Uterus (tissue), 4 donors: Measurements from ENCODE around the gene FER1L5. TPM values are rescaled to one million over a fixed set of nuclear protein-coding genes. Genes with fewer than 3 reads are reported as not detected.

Source experiments
- DNase-seq, 2 donors: peaks; one replicate each; pipeline ENCODE4 v3.0.0-alpha.2; 2019 to 2020
- H3K27ac ChIP-seq, 2 donors: fragments of 200-600 bp; sonication (generic); 1 replicate in 1 of 2; 2 replicates in 1 of 2; pipeline ENCODE4 v1.5.1; 2016 to 2018
- H3K27me3 ChIP-seq, 2 donors: fragments of 200-600 bp; sonication (generic); one replicate each; pipeline ENCODE4 v1.5.1; 2018 to 2019; ENCODE audit warnings: control low read depth in 1 of 2
- H3K36me3 ChIP-seq, 2 donors: fragments of 200-600 bp; sonication (generic); one replicate each; pipeline ENCODE4 v1.5.1; 2019; ENCODE audit warnings: control low read depth in 1 of 2
- H3K4me1 ChIP-seq, 2 donors: fragments of 200-600 bp; sonication (generic); one replicate each; pipeline ENCODE4 v1.5.1; 2018 to 2019; ENCODE audit warnings: control low read depth in 1 of 2
- H3K4me3 ChIP-seq, 2 donors: fragments of 200-600 bp; sonication (generic); 1 replicate in 1 of 2; 2 replicates in 1 of 2; pipeline ENCODE4 v1.5.1; 2018 to 2019; ENCODE audit warnings: mild to moderate bottlenecking in 1 of 2
- H3K9me3 ChIP-seq, 2 donors: fragments of 200-600 bp; sonication (generic); one replicate each; pipeline ENCODE4 v1.5.1; 2019; ENCODE audit warnings: control low read depth in 1 of 2
- CTCF ChIP-seq, 4 experiments: fragments of 200-600 bp in 2 of 4; fragments of 450-650 bp in 2 of 4; sonication (generic) in 2 of 4; IDR thresholded peaks; one replicate each; pipeline ENCODE4 v1.5.1; 2016 to 2019; ENCODE audit warnings: antibody characterized with exemption in 4 of 4, mild to moderate bottlenecking in 2 of 4, moderate library complexity in 1 of 4
- POLR2A ChIP-seq, 2 donors: fragments of 450-650 bp; IDR thresholded peaks; one replicate each; pipeline ENCODE4 v1.6.1; 2016; ENCODE audit warnings: antibody characterized with exemption in 2 of 2, mild to moderate bottlenecking in 1 of 2, moderate library complexity in 1 of 2
- intact Hi-C: fragments of 100-400 bp; cut with DNase I; formaldehyde crosslinking; loops from one replicate; pipeline ENCODE4 v1.15.1; 2023; ENCODE audit warnings: low total_unique reads
- total RNA-seq, 4 donors: library from RNA; depleted of rRNA in 3 of 4; stranded (reverse); fragments of >200 nt in 3 of 4; gene quantifications; one replicate each; pipeline versions ENCODE4 v1.1.0 to v1.2.4, GENCODE V29; 2014 to 2023
- donor health status: DM: yes; HTN: yes; CAD: no.

FER1L5 gene
- total RNA-seq, 4 donors from 2014 or later, result 0.40 to 1.6 TPM; not detected in 2

GRCh38 chr2:96694279-96694678, 51.7 kb downstream of the FER1L5 start:
- Histone ChIP-seq H3K4me3 (no peak overlapping the region), H3K9me3 (no peaks in the 10 kb centered on the region)
- intact Hi-C loops, result no loop called here

GRCh38 chr2:96694816-96695455, 52.4 kb downstream of the FER1L5 start:
- H3K27me3 ChIP-seq, result no peaks in the 10 kb centered on the region
- H3K4me1 ChIP-seq, result no peaks in the 10 kb centered on the region
- intact Hi-C loops, result no loop called here
- H3K36me3 ChIP-seq, result no peaks in the 10 kb centered on the region
- TF ChIP-seq POLR2A (IDR thresholded peaks at IDR 0.05) (no peak), CTCF (IDR thresholded peaks at IDR 0.05) (no peak)
- no peak overlapping the region for H3K27ac ChIP-seq
- no peak overlapping the region for H3K4me3 ChIP-seq
- DNase-seq, result no peak
- H3K9me3 ChIP-seq, result no peaks in the 10 kb centered on the region

More at GRCh38 chr2:96694279-96694678, 51.7 kb downstream of the FER1L5 start:
- no peak for DNase-seq
- TF ChIP-seq CTCF (IDR thresholded peaks at IDR 0.05), result no peak
- TF ChIP-seq POLR2A (IDR thresholded peaks at IDR 0.05), result no peak
- no peaks in the 10 kb centered on the region for H3K4me1 ChIP-seq
- H3K27me3 ChIP-seq, result no peaks in the 10 kb centered on the region
- no peak overlapping the region for H3K27ac ChIP-seq
- no peaks in the 10 kb centered on the region for H3K36me3 ChIP-seq

- Histone ChIP-seq H3K4me1 (no peaks in the 10 kb centered on the region), H3K36me3 (no peaks in the 10 kb centered on the region), H3K9me3 (no peaks in the 10 kb centered on the region), H3K27me3 (no peaks in the 10 kb centered on the region), H3K27ac (no peak overlapping the region), H3K4me3 (no peak overlapping the region)
- intact Hi-C loops, result no loop called here
- DNase-seq, result no peak
- no peak for TF ChIP-seq POLR2A (IDR thresholded peaks at IDR 0.05)
- TF ChIP-seq CTCF (IDR thresholded peaks at IDR 0.05), result no peak
Observed at GRCh38 chr2:96695602-96696001, 53.0 kb downstream of the FER1L5 start.

GRCh38 chr2:96697476-96697875, 54.9 kb downstream of the FER1L5 start:
- Histone ChIP-seq H3K27ac (no peak overlapping the region), H3K36me3 (no peaks in the 10 kb centered on the region), H3K27me3 (no peaks in the 10 kb centered on the region), H3K4me3 (no peak overlapping the region), H3K4me1 (no peaks in the 10 kb centered on the region), H3K9me3 (no peaks in the 10 kb centered on the region)
- intact Hi-C loops, result no loop called here
- TF ChIP-seq CTCF (IDR thresholded peaks at IDR 0.05) (no peak), POLR2A (IDR thresholded peaks at IDR 0.05) (no peak)
- DNase-seq, result no peak

GRCh38 chr2:96698221-96698861, 55.8 kb downstream of the FER1L5 start:
- no peaks in the 10 kb centered on the region for H3K27me3 ChIP-seq
- DNase-seq, result no peak
- TF ChIP-seq POLR2A (IDR thresholded peaks at IDR 0.05), result no peak
- TF ChIP-seq CTCF (IDR thresholded peaks at IDR 0.05), result no peak
- H3K4me3 ChIP-seq, result no peak overlapping the region
- H3K36me3 ChIP-seq, result no peaks in the 10 kb centered on the region
- H3K9me3 ChIP-seq, result no peaks in the 10 kb centered on the region
- H3K27ac ChIP-seq, result no peak overlapping the region
- intact Hi-C loops, result no loop called here
- no peaks in the 10 kb centered on the region for H3K4me1 ChIP-seq
